Measurements from ENCODE around the gene PRKAR2B.

Gene PRKAR2B

GRCh38 chr7:107168233-107169119, 124.0 kb downstream of the PRKAR2B start, which contains the start of gene HBP1:
TSS of gene HBP1 (plus strand) at chr7:107169003. CDS start at chr7:107179894, 10,891 bp downstream.
- peak; percentile 100 for DNase-seq (ENCODE audit: low read depth)
- H3K4me3 ChIP-seq (ENCODE audit: low read depth, low read length): peak within 1 kb of the TSS; percentile 88

GRCh38 chr7:107169120-107170050, 124.9 kb downstream of the PRKAR2B start:
- DNase-seq (ENCODE audit: low read depth): peak; percentile 96
- H3K4me3 ChIP-seq (ENCODE audit: low read depth, low read length): peak overlapping the region; percentile 88

GRCh38 chr7:107170051-107170915, 125.8 kb downstream of the PRKAR2B start:
- DNase-seq (ENCODE audit: low read depth): no peak
- H3K4me3 ChIP-seq (ENCODE audit: low read depth, low read length): peak overlapping the region; percentile 88

- DNase-seq (ENCODE audit: low read depth): no peak
- no peak overlapping the region for H3K4me3 ChIP-seq (ENCODE audit: low read depth, low read length)
Measured at GRCh38 chr7:107171496-107171895, 127.0 kb downstream of the PRKAR2B start.

- DNase-seq (ENCODE audit: low read depth): no peak
- no peak overlapping the region for H3K4me3 ChIP-seq (ENCODE audit: low read depth, low read length)
Measured at GRCh38 chr7:107172276-107173032, 127.9 kb downstream of the PRKAR2B start.

- no peak for DNase-seq (ENCODE audit: low read depth)
- H3K4me3 ChIP-seq (ENCODE audit: low read depth, low read length): no peak overlapping the region
Measured at GRCh38 chr7:107173191-107173590, 128.7 kb downstream of the PRKAR2B start.

- no peak overlapping the region for H3K4me3 ChIP-seq (ENCODE audit: low read depth, low read length)
- DNase-seq (ENCODE audit: low read depth): no peak
Measured at GRCh38 chr7:107173691-107174406, 129.3 kb downstream of the PRKAR2B start.

- DNase-seq (ENCODE audit: low read depth): no peak
- H3K4me3 ChIP-seq (ENCODE audit: low read depth, low read length): no peak overlapping the region
Measured at GRCh38 chr7:107179326-107180164, 135.0 kb downstream of the PRKAR2B start.

GRCh38 chr7:107180378-107180777, 135.9 kb downstream of the PRKAR2B start:
- H3K4me3 ChIP-seq (ENCODE audit: low read depth, low read length): no peak overlapping the region
- DNase-seq (ENCODE audit: low read depth): peak; percentile 93

- H3K4me3 ChIP-seq (ENCODE audit: low read depth, low read length): no peak overlapping the region
Measured at GRCh38 chr7:107181172-107181571, 136.7 kb downstream of the PRKAR2B start.

GRCh38 chr7:107185716-107186115, 141.2 kb downstream of the PRKAR2B start:
- no peak for DNase-seq (ENCODE audit: low read depth)

More at GRCh38 chr7:107181172-107181571, 136.7 kb downstream of the PRKAR2B start:
- DNase-seq (ENCODE audit: low read depth): no peak

GRCh38 chr7:107186240-107186639, 141.7 kb downstream of the PRKAR2B start:
- no peak overlapping the region for H3K4me3 ChIP-seq (ENCODE audit: low read depth, low read length)
- DNase-seq (ENCODE audit: low read depth): no peak

More at GRCh38 chr7:107185716-107186115, 141.2 kb downstream of the PRKAR2B start:
- no peak overlapping the region for H3K4me3 ChIP-seq (ENCODE audit: low read depth, low read length)

- DNase-seq (ENCODE audit: low read depth): no peak
- H3K4me3 ChIP-seq (ENCODE audit: low read depth, low read length): no peak overlapping the region
Measured at GRCh38 chr7:107187774-107188173, 143.3 kb downstream of the PRKAR2B start.

GRCh38 chr7:107190090-107190489, 145.6 kb downstream of the PRKAR2B start:
- DNase-seq (ENCODE audit: low read depth): no peak

GRCh38 chr7:107194052-107194451, 149.5 kb downstream of the PRKAR2B start:
- H3K4me3 ChIP-seq (ENCODE audit: low read depth, low read length): no peak overlapping the region
- DNase-seq (ENCODE audit: low read depth): no peak

More at GRCh38 chr7:107190090-107190489, 145.6 kb downstream of the PRKAR2B start:
- no peak overlapping the region for H3K4me3 ChIP-seq (ENCODE audit: low read depth, low read length)

GRCh38 chr7:107196834-107197610, 152.5 kb downstream of the PRKAR2B start:
- DNase-seq (ENCODE audit: low read depth): no peak
- H3K4me3 ChIP-seq (ENCODE audit: low read depth, low read length): no peak overlapping the region
